Astrocyte (in vitro differentiated cells and primary cell): ENCODE measurements around the gene TRMT1. TPM values are rescaled to one million over a fixed set of nuclear protein-coding genes. Genes with fewer than 3 reads are reported as not detected.

Source experiments
- DNase-seq: peaks from one replicate; pipeline ENCODE4 v3.0.0-alpha.2; 2010; ENCODE audit warnings: low read depth
- FAIRE-seq: peaks from 2 replicates; lab custom pipeline; 2011; peaks lifted over from hg19 to GRCh38; lab: Jason Lieb, UNC
- H2AFZ ChIP-seq: 2 replicates; pipeline ENCODE4 v1.6.0; 2012; ENCODE audit warnings: low read depth, low read length, inconsistent platforms
- H3K27ac ChIP-seq: 2 replicates; pipeline ENCODE4 v1.5.1; 2011; ENCODE audit warnings: low read depth, low read length, inconsistent platforms
- H3K27me3 ChIP-seq: 2 replicates; pipeline ENCODE4 v1.6.0; 2011; ENCODE audit warnings: low read length, inconsistent platforms; ENCODE audit not compliant: insufficient read depth
- H3K36me3 ChIP-seq: 2 replicates; pipeline ENCODE4 v1.5.1; 2011; ENCODE audit warnings: low read length, inconsistent platforms; ENCODE audit not compliant: insufficient read depth
- H3K4me1 ChIP-seq: 2 replicates; pipeline ENCODE4 v1.5.1; 2011; ENCODE audit warnings: low read length, inconsistent platforms; ENCODE audit not compliant: insufficient read depth
- H3K4me2 ChIP-seq: 2 replicates; pipeline ENCODE4 v1.6.0; 2012; ENCODE audit warnings: low read length, inconsistent platforms
- H3K4me3 ChIP-seq: 2 replicates; pipeline ENCODE4 v1.5.1; 2011; ENCODE audit warnings: low read depth, mild to moderate bottlenecking, low read length, inconsistent platforms; ENCODE audit not compliant: insufficient read depth
- H3K79me2 ChIP-seq: 2 replicates; pipeline ENCODE4 v1.6.0; 2012; ENCODE audit warnings: mild to moderate bottlenecking, low read length, inconsistent platforms; ENCODE audit not compliant: insufficient read depth
- H3K9ac ChIP-seq: 2 replicates; pipeline ENCODE4 v1.6.0; 2012; ENCODE audit warnings: mild to moderate bottlenecking, low read length, inconsistent platforms
- H3K9me3 ChIP-seq: 2 replicates; pipeline ENCODE4 v1.5.1; 2012; ENCODE audit warnings: low read depth, mild to moderate bottlenecking, low read length, inconsistent platforms; ENCODE audit not compliant: insufficient read depth
- H4K20me1 ChIP-seq: 2 replicates; pipeline ENCODE4 v1.6.0; 2012; ENCODE audit warnings: low read length, inconsistent platforms; ENCODE audit not compliant: insufficient read depth
- H3K27ac Mint-ChIP-seq: one replicate; pipeline ENCODE4 v1.8.0; 2021; ENCODE audit warnings: mild to moderate bottlenecking, mixed read lengths; ENCODE audit not compliant: unreplicated experiment
- H3K27me3 Mint-ChIP-seq: one replicate; pipeline ENCODE4 v1.8.0; 2021; ENCODE audit warnings: low read depth, mixed read lengths; ENCODE audit not compliant: unreplicated experiment
- H3K36me3 Mint-ChIP-seq: one replicate; pipeline ENCODE4 v1.8.0; 2021; ENCODE audit warnings: low read depth, mixed read lengths; ENCODE audit not compliant: unreplicated experiment
- H3K4me1 Mint-ChIP-seq: one replicate; pipeline ENCODE4 v1.8.0; 2021; ENCODE audit warnings: low read depth, mixed read lengths; ENCODE audit not compliant: unreplicated experiment
- H3K4me3 Mint-ChIP-seq: one replicate; pipeline ENCODE4 v1.8.0; 2021; ENCODE audit warnings: mild to moderate bottlenecking, moderate library complexity, mixed read lengths; ENCODE audit not compliant: unreplicated experiment
- H3K9me3 Mint-ChIP-seq: one replicate; pipeline ENCODE4 v1.8.0; 2021; ENCODE audit warnings: mild to moderate bottlenecking, mixed read lengths; ENCODE audit not compliant: unreplicated experiment
- EZH2 ChIP-seq: IDR thresholded peaks from 2 replicates; pipeline ENCODE4 v1.6.1; 2012; ENCODE audit warnings: mild to moderate bottlenecking, low read length, inconsistent platforms; ENCODE audit not compliant: insufficient read depth
- total RNA-seq: library from RNA; stranded (reverse); gene quantifications from 2 replicates; pipeline ENCODE4 v1.2.1, GENCODE V29; 2021
- TF ChIP-seq, protein P1 (sequence below): IDR thresholded peaks from 2 replicates; pipeline ENCODE4 v1.5.1; 2011; ENCODE audit warnings: low read depth, mild to moderate bottlenecking, inconsistent platforms, low read length, moderate library complexity; ENCODE audit not compliant: insufficient read depth

Gene TRMT1
- total RNA-seq, 1 donor from 2014 or later = 43.3 TPM

DNA sequence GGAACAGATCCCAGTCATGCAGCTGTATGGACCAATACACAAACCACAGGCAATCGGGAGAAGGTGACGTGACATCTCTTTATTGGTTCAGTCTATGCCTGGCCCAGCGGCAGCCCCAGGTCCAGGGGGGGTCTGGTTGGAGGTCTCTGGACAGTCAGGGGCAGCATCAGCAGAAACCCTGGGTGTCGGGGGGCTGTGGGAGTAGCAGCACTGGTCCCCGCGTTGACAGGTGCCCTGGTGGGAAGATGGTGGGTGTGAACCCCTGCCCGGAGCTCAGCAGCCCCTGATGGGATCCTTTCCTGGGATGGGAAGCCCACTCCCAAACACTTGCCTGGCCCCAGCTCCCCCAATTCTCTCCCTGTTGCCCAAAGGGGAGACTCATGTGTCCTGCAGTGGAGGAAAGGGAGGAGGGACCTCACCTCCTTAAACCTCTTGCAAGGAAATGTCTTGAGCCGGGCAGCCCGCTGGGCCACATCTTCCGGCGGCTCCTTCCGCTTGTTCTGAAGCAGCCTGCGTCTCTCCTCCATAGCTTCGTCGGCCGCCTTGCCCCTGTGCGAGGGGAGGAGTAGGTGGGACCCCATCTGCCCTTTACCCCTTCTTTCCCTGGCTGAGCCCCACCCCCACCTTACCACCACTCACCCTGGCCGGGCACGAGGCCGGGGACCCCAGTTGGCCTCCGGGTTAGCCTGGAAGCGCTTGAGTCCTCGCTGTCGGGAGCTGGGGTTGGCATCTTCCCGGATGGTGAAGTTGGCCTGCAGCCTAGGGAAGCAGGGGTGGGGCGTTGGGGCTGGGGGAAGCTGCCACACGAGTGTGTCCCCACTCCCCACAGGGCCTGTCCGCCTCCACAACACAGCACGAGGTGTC lies 11.5 kb downstream of the TRMT1 start:
- Histone ChIP-seq H3K79me2 (no peaks in the 10 kb centered on the region), H3K4me3 (no peak overlapping the region), H3K4me1 (peaks cover 5% of the 10 kb centered on the region), H3K27ac (no peak overlapping the region), H3K9ac (no peak overlapping the region), H3K9me3 (no peaks in the 10 kb centered on the region), H3K36me3 (peaks cover 5% of the 10 kb centered on the region), H2AFZ (no peak overlapping the region), H3K4me2 (no peak overlapping the region), H3K27me3 (no peaks in the 10 kb centered on the region), H4K20me1 (peaks cover 4% of the 10 kb centered on the region)
- H3K4me3 Mint-ChIP-seq = no peak overlapping the region
- FAIRE-seq (no peak), DNase-seq (no peak)
- peaks cover 10% of the 10 kb centered on the region for H3K27me3 Mint-ChIP-seq
- peaks cover 2% of the 10 kb centered on the region for H3K4me1 Mint-ChIP-seq
- TF ChIP-seq, protein P1, sequence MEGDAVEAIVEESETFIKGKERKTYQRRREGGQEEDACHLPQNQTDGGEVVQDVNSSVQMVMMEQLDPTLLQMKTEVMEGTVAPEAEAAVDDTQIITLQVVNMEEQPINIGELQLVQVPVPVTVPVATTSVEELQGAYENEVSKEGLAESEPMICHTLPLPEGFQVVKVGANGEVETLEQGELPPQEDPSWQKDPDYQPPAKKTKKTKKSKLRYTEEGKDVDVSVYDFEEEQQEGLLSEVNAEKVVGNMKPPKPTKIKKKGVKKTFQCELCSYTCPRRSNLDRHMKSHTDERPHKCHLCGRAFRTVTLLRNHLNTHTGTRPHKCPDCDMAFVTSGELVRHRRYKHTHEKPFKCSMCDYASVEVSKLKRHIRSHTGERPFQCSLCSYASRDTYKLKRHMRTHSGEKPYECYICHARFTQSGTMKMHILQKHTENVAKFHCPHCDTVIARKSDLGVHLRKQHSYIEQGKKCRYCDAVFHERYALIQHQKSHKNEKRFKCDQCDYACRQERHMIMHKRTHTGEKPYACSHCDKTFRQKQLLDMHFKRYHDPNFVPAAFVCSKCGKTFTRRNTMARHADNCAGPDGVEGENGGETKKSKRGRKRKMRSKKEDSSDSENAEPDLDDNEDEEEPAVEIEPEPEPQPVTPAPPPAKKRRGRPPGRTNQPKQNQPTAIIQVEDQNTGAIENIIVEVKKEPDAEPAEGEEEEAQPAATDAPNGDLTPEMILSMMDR = no peak
- no peak for TF ChIP-seq EZH2
- no peak overlapping the region for H3K27ac Mint-ChIP-seq
- H3K9me3 Mint-ChIP-seq = peaks cover 4% of the 10 kb centered on the region
- H3K36me3 Mint-ChIP-seq = peaks cover 7% of the 10 kb centered on the region

DNA sequence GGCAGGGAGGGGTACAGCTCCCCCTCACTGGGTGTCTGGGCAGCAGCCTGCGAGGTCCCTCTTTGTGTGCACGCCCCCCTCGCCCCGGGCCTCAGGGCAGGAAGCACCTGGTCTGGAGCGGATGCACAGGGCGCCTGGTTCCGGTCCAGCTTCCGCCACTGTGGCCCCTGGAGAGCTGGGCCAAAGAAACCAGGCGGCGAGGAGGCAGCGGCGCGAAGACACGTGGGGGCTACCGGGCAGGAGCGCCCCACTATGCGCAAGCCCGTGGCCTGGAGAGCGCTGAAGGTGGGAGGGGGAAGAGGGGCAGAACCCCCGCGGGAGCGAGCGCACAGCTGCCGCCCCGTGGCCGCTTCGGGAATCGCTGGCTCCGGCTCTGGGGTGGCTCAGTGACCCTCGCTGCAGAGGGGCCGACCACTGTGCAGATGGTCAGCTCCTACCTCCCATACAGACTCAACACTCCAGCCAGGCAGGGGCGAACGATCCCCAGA lies 12.1 kb downstream of the TRMT1 start:
- Histone ChIP-seq H4K20me1 (peaks cover 6% of the 10 kb centered on the region), H3K4me2 (no peak overlapping the region), H3K4me3 (no peak overlapping the region), H3K27me3 (no peaks in the 10 kb centered on the region), H3K36me3 (peaks cover 3% of the 10 kb centered on the region), H3K4me1 (peaks cover 5% of the 10 kb centered on the region), H3K9me3 (no peaks in the 10 kb centered on the region), H3K27ac (no peak overlapping the region), H2AFZ (no peak overlapping the region), H3K79me2 (no peaks in the 10 kb centered on the region), H3K9ac (no peak overlapping the region)
- DNase-seq (no peak), FAIRE-seq (no peak)
- no peak overlapping the region for H3K27ac Mint-ChIP-seq
- H3K9me3 Mint-ChIP-seq = peaks cover 8% of the 10 kb centered on the region
- no peak for TF ChIP-seq EZH2
- TF ChIP-seq, protein P1 = peak; percentile 47
- peaks cover 10% of the 10 kb centered on the region for H3K36me3 Mint-ChIP-seq
- H3K4me3 Mint-ChIP-seq = no peak overlapping the region
- H3K4me1 Mint-ChIP-seq = peaks cover 3% of the 10 kb centered on the region
- peaks cover 14% of the 10 kb centered on the region for H3K27me3 Mint-ChIP-seq
